ENCODE measurements around the gene RTN1. TPM values are rescaled to one million over a fixed set of nuclear protein-coding genes. Genes with fewer than 3 reads are reported as not detected.

The RTN1 gene
- total RNA-seq, 2 donors from 2014 or later = 0.60 to 3.4 TPM

- H3K9me3 ChIP-seq (ENCODE audit: control insufficient read depth, low read length, poor library complexity, severe bottlenecking) = no peaks in the 10 kb centered on the region
- Mint-ChIP-seq H3K4me1 (no peaks in the 10 kb centered on the region), H3K4me3 (no peak overlapping the region), H3K36me3 (ENCODE audit: low read depth) (peaks cover 2% of the 10 kb centered on the region), H3K27me3 (peaks cover 12% of the 10 kb centered on the region), H3K27ac (no peak overlapping the region)
- DNase-seq = no peak
- ATAC-seq = no peak
Observed at GRCh38 chr14:59761851-59762250, 108.7 kb downstream of the RTN1 start.

GRCh38 chr14:59755409-59756135 is 115.0 kb downstream of the RTN1 start:
- peaks cover 19% of the 10 kb centered on the region for H3K27me3 Mint-ChIP-seq
- no peak overlapping the region for H3K27ac Mint-ChIP-seq
- H3K36me3 Mint-ChIP-seq (ENCODE audit: low read depth) = peaks cover 2% of the 10 kb centered on the region
- DNase-seq (no peak), ATAC-seq (no peak)
- no peaks in the 10 kb centered on the region for H3K9me3 ChIP-seq (ENCODE audit: control insufficient read depth, low read length, poor library complexity, severe bottlenecking)
- no peaks in the 10 kb centered on the region for H3K4me1 Mint-ChIP-seq
- H3K4me3 Mint-ChIP-seq = no peak overlapping the region

- Mint-ChIP-seq H3K27ac (no peak overlapping the region), H3K36me3 (ENCODE audit: low read depth) (peaks cover 2% of the 10 kb centered on the region), H3K27me3 (peaks cover 19% of the 10 kb centered on the region), H3K4me3 (no peak overlapping the region), H3K4me1 (no peaks in the 10 kb centered on the region)
- no peaks in the 10 kb centered on the region for H3K9me3 ChIP-seq (ENCODE audit: control insufficient read depth, low read length, poor library complexity, severe bottlenecking)
- no peak for DNase-seq
- no peak for ATAC-seq
Observed at GRCh38 chr14:59754256-59754655, 116.3 kb downstream of the RTN1 start.

- no peak overlapping the region for H3K27ac Mint-ChIP-seq
- no peaks in the 10 kb centered on the region for H3K9me3 ChIP-seq (ENCODE audit: control insufficient read depth, low read length, poor library complexity, severe bottlenecking)
- no peak overlapping the region for H3K4me3 Mint-ChIP-seq
- H3K4me1 Mint-ChIP-seq = no peaks in the 10 kb centered on the region
- DNase-seq = no peak
- peaks cover 17% of the 10 kb centered on the region for H3K27me3 Mint-ChIP-seq
- peaks cover 2% of the 10 kb centered on the region for H3K36me3 Mint-ChIP-seq (ENCODE audit: low read depth)
- no peak for ATAC-seq
Observed at GRCh38 chr14:59753512-59753911, 117.1 kb downstream of the RTN1 start.

- Mint-ChIP-seq H3K27ac (no peak overlapping the region), H3K27me3 (peaks cover 13% of the 10 kb centered on the region), H3K4me3 (no peak overlapping the region), H3K36me3 (ENCODE audit: low read depth) (no peaks in the 10 kb centered on the region), H3K4me1 (no peaks in the 10 kb centered on the region)
- ATAC-seq (no peak), DNase-seq (no peak)
- no peaks in the 10 kb centered on the region for H3K9me3 ChIP-seq (ENCODE audit: control insufficient read depth, low read length, poor library complexity, severe bottlenecking)
Observed at GRCh38 chr14:59751578-59751977, 119.0 kb downstream of the RTN1 start.

- DNase-seq = no peak
- H3K27me3 Mint-ChIP-seq = no peaks in the 10 kb centered on the region
- no peaks in the 10 kb centered on the region for H3K36me3 Mint-ChIP-seq (ENCODE audit: low read depth)
- no peak overlapping the region for H3K4me3 Mint-ChIP-seq
- ATAC-seq = no peak
- H3K9me3 ChIP-seq (ENCODE audit: control insufficient read depth, low read length, poor library complexity, severe bottlenecking) = no peaks in the 10 kb centered on the region
- no peaks in the 10 kb centered on the region for H3K4me1 Mint-ChIP-seq
- no peak overlapping the region for H3K27ac Mint-ChIP-seq
Observed at GRCh38 chr14:59739794-59740193, 130.8 kb downstream of the RTN1 start.

- Mint-ChIP-seq H3K4me1 (no peaks in the 10 kb centered on the region), H3K4me3 (no peak overlapping the region), H3K27ac (no peak overlapping the region), H3K36me3 (ENCODE audit: low read depth) (no peaks in the 10 kb centered on the region), H3K27me3 (peaks cover 5% of the 10 kb centered on the region)
- DNase-seq (no peak), ATAC-seq (no peak)
- no peaks in the 10 kb centered on the region for H3K9me3 ChIP-seq (ENCODE audit: control insufficient read depth, low read length, poor library complexity, severe bottlenecking)
Observed at GRCh38 chr14:59728304-59728703, 142.3 kb downstream of the RTN1 start.

GRCh38 chr14:59727073-59727661 is 143.4 kb downstream of the RTN1 start:
- Mint-ChIP-seq H3K27ac (no peak overlapping the region), H3K4me3 (no peak overlapping the region), H3K4me1 (no peaks in the 10 kb centered on the region), H3K27me3 (peaks cover 5% of the 10 kb centered on the region), H3K36me3 (ENCODE audit: low read depth) (no peaks in the 10 kb centered on the region)
- no peaks in the 10 kb centered on the region for H3K9me3 ChIP-seq (ENCODE audit: control insufficient read depth, low read length, poor library complexity, severe bottlenecking)
- ATAC-seq (no peak), DNase-seq (no peak)

GRCh38 chr14:59711080-59711479 is 159.5 kb downstream of the RTN1 start:
- Mint-ChIP-seq H3K27ac (no peak overlapping the region), H3K4me1 (no peaks in the 10 kb centered on the region), H3K4me3 (no peak overlapping the region), H3K36me3 (ENCODE audit: low read depth) (no peaks in the 10 kb centered on the region), H3K27me3 (peaks cover 18% of the 10 kb centered on the region)
- no peak for DNase-seq
- no peak for ATAC-seq
- no peaks in the 10 kb centered on the region for H3K9me3 ChIP-seq (ENCODE audit: control insufficient read depth, low read length, poor library complexity, severe bottlenecking)

- H3K4me1 Mint-ChIP-seq = no peaks in the 10 kb centered on the region
- no peak overlapping the region for H3K27ac Mint-ChIP-seq
- ATAC-seq (no peak), DNase-seq (no peak)
- H3K4me3 Mint-ChIP-seq = no peak overlapping the region
- H3K36me3 Mint-ChIP-seq (ENCODE audit: low read depth) = no peaks in the 10 kb centered on the region
- H3K27me3 Mint-ChIP-seq = peaks cover 13% of the 10 kb centered on the region
- H3K9me3 ChIP-seq (ENCODE audit: control insufficient read depth, low read length, poor library complexity, severe bottlenecking) = no peaks in the 10 kb centered on the region
Observed at GRCh38 chr14:59707778-59708561, 162.6 kb downstream of the RTN1 start.

GRCh38 chr14:59705866-59706265 is 164.7 kb downstream of the RTN1 start:
- H3K27ac Mint-ChIP-seq = no peak overlapping the region
- no peaks in the 10 kb centered on the region for H3K36me3 Mint-ChIP-seq (ENCODE audit: low read depth)
- no peaks in the 10 kb centered on the region for H3K4me1 Mint-ChIP-seq
- DNase-seq = no peak
- no peak for ATAC-seq
- no peak overlapping the region for H3K4me3 Mint-ChIP-seq
- H3K9me3 ChIP-seq (ENCODE audit: control insufficient read depth, low read length, poor library complexity, severe bottlenecking) = no peaks in the 10 kb centered on the region
- peaks cover 6% of the 10 kb centered on the region for H3K27me3 Mint-ChIP-seq

- Mint-ChIP-seq H3K4me1 (no peaks in the 10 kb centered on the region), H3K27me3 (peaks cover 6% of the 10 kb centered on the region), H3K27ac (no peak overlapping the region), H3K4me3 (no peak overlapping the region), H3K36me3 (ENCODE audit: low read depth) (no peaks in the 10 kb centered on the region)
- ATAC-seq (no peak), DNase-seq (no peak)
- no peaks in the 10 kb centered on the region for H3K9me3 ChIP-seq (ENCODE audit: control insufficient read depth, low read length, poor library complexity, severe bottlenecking)
Observed at GRCh38 chr14:59705245-59705644, 165.3 kb downstream of the RTN1 start.

GRCh38 chr14:59704054-59704645 is 166.4 kb downstream of the RTN1 start:
- H3K4me3 Mint-ChIP-seq = no peak overlapping the region
- no peaks in the 10 kb centered on the region for H3K9me3 ChIP-seq (ENCODE audit: control insufficient read depth, low read length, poor library complexity, severe bottlenecking)
- H3K27me3 Mint-ChIP-seq = peaks cover 6% of the 10 kb centered on the region
- H3K36me3 Mint-ChIP-seq (ENCODE audit: low read depth) = no peaks in the 10 kb centered on the region
- H3K27ac Mint-ChIP-seq = no peak overlapping the region
- DNase-seq (no peak), ATAC-seq (no peak)
- H3K4me1 Mint-ChIP-seq = no peaks in the 10 kb centered on the region
